ENCODE measurements around the gene COL1A2. TPM values are rescaled to one million over a fixed set of nuclear protein-coding genes. Genes with fewer than 3 reads are reported as not detected.

Gene COL1A2
- total RNA-seq, 1 donor from 2014 or later: 28.0 TPM

DNA sequence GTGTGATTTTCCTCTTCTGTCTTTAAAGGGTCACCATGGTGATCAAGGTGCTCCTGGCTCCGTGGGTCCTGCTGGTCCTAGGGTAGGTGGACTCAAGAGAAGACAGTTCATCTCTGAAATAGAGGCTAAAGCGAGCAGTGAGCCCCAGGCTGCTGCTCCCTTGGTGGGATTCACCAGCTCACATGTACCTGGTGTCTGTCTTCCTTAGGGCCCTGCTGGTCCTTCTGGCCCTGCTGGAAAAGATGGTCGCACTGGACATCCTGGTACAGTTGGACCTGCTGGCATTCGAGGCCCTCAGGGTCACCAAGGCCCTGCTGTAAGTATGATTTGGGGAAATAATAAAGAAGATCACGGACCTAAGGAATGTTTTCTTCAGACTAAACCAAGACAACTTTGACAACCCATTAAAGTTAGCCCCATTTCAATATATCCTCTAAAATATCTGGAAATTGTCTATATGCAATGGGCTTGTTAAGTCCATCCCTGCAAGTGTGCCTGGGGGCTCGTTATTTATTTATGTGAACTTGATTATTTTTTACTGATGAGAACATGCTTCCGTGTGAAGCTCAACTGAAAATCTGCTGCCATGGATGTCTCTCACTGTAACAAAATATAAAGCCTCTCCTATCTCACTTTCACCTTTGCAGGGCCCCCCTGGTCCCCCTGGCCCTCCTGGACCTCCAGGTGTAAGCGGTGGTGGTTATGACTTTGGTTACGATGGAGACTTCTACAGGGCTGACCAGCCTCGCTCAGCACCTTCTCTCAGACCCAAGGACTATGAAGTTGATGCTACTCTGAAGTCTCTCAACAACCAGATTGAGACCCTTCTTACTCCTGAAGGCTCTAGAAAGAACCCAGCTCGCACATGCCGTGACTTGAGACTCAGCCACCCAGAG, 32.5 kb downstream of the COL1A2 start:
- Histone ChIP-seq H3K79me2 (ENCODE audit: low read depth) (no peaks in the 10 kb centered on the region), H3K9ac (no peak overlapping the region), H4K20me1 (ENCODE audit: low read depth) (no peaks in the 10 kb centered on the region), H3K36me3 (no peaks in the 10 kb centered on the region), H2AFZ (replicated peaks) (no peak overlapping the region), H3K4me2 (no peak overlapping the region), H3K9me3 (ENCODE audit: low read depth) (no peaks in the 10 kb centered on the region), H3F3A (ENCODE audit: low read depth) (no peaks in the 10 kb centered on the region), H3K27ac (no peak overlapping the region), H3K27me3 (no peaks in the 10 kb centered on the region), H3K4me3 (no peak overlapping the region), H3K4me1 (no peaks in the 10 kb centered on the region)
- no peaks in the 10 kb centered on the region for H3K4me1 Mint-ChIP-seq
- TF ChIP-seq EZH2 (IDR thresholded peaks at IDR 0.05) (no peak), EZH2phosphoT487 (IDR thresholded peaks at IDR 0.05) (no peak)
- TF ChIP-seq, protein P1, sequence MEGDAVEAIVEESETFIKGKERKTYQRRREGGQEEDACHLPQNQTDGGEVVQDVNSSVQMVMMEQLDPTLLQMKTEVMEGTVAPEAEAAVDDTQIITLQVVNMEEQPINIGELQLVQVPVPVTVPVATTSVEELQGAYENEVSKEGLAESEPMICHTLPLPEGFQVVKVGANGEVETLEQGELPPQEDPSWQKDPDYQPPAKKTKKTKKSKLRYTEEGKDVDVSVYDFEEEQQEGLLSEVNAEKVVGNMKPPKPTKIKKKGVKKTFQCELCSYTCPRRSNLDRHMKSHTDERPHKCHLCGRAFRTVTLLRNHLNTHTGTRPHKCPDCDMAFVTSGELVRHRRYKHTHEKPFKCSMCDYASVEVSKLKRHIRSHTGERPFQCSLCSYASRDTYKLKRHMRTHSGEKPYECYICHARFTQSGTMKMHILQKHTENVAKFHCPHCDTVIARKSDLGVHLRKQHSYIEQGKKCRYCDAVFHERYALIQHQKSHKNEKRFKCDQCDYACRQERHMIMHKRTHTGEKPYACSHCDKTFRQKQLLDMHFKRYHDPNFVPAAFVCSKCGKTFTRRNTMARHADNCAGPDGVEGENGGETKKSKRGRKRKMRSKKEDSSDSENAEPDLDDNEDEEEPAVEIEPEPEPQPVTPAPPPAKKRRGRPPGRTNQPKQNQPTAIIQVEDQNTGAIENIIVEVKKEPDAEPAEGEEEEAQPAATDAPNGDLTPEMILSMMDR (IDR thresholded peaks at IDR 0.05): no peak
- DNase-seq (ENCODE audit: low spot score): no peak
- H3K4me3 Mint-ChIP-seq: no peak overlapping the region
- no peaks in the 10 kb centered on the region for H3K36me3 Mint-ChIP-seq
- no peak overlapping the region for H3K27ac Mint-ChIP-seq
- H3K27me3 Mint-ChIP-seq (ENCODE audit: insufficient read depth, low read depth): no peaks in the 10 kb centered on the region
- no peaks in the 10 kb centered on the region for H3K9me3 Mint-ChIP-seq

DNA sequence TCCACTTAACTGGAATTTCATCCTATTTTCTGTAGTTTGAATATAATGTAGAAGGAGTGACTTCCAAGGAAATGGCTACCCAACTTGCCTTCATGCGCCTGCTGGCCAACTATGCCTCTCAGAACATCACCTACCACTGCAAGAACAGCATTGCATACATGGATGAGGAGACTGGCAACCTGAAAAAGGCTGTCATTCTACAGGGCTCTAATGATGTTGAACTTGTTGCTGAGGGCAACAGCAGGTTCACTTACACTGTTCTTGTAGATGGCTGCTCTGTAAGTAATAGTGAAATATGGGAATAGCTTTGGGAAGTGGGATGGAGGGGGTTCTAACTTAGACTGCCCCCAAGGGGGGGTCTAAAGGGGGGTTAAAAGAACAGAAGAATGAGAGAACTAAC, 34.5 kb downstream of the COL1A2 start:
- H3K27ac ChIP-seq: no peak overlapping the region
- H2AFZ ChIP-seq (replicated peaks): no peak overlapping the region
- H3K9me3 ChIP-seq (ENCODE audit: low read depth): no peaks in the 10 kb centered on the region
- H3K27ac Mint-ChIP-seq: peak overlapping the region; percentile 66
- H3K36me3 Mint-ChIP-seq: no peaks in the 10 kb centered on the region
- no peak overlapping the region for H3K4me3 ChIP-seq
- no peaks in the 10 kb centered on the region for H4K20me1 ChIP-seq (ENCODE audit: low read depth)
- no peaks in the 10 kb centered on the region for H3K36me3 ChIP-seq
- H3K9me3 Mint-ChIP-seq: no peaks in the 10 kb centered on the region
- no peaks in the 10 kb centered on the region for H3K4me1 ChIP-seq
- H3K4me1 Mint-ChIP-seq: no peaks in the 10 kb centered on the region
- H3K4me3 Mint-ChIP-seq: no peak overlapping the region
- H3K79me2 ChIP-seq (ENCODE audit: low read depth): no peaks in the 10 kb centered on the region
- no peaks in the 10 kb centered on the region for H3F3A ChIP-seq (ENCODE audit: low read depth)
- H3K27me3 ChIP-seq: no peaks in the 10 kb centered on the region
- no peak overlapping the region for H3K4me2 ChIP-seq
- TF ChIP-seq, protein P1 (IDR thresholded peaks at IDR 0.05): no peak
- no peak for TF ChIP-seq EZH2phosphoT487 (IDR thresholded peaks at IDR 0.05)
- no peak for TF ChIP-seq EZH2 (IDR thresholded peaks at IDR 0.05)
- H3K27me3 Mint-ChIP-seq (ENCODE audit: insufficient read depth, low read depth): no peaks in the 10 kb centered on the region
- DNase-seq (ENCODE audit: low spot score): no peak
- no peak overlapping the region for H3K9ac ChIP-seq

DNA sequence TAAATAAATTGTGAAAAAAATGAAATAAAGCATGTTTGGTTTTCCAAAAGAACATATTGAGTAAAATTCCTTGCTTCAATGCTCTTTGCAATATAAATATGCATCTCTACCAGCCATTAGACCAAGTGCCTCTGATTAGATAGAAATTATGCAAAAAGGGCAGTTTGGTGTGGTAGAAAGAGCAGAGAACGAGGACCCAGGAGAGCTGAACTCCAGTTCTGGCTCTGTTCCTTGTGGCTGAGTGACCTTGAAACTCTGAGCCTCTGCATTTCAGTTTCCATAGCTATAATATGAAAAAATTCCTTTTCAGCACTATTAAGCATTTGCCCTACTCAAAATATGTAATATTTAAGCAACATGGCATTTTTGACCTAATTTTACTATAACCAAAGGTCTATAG, 36.5 kb downstream of the COL1A2 start:
- Histone ChIP-seq H3K36me3 (no peaks in the 10 kb centered on the region), H4K20me1 (ENCODE audit: low read depth) (no peaks in the 10 kb centered on the region), H3K79me2 (ENCODE audit: low read depth) (no peaks in the 10 kb centered on the region), H3K4me3 (no peak overlapping the region), H3K4me1 (no peaks in the 10 kb centered on the region), H3K27ac (no peak overlapping the region), H2AFZ (replicated peaks) (no peak overlapping the region), H3K9me3 (ENCODE audit: low read depth) (no peaks in the 10 kb centered on the region), H3K4me2 (no peak overlapping the region), H3K27me3 (no peaks in the 10 kb centered on the region), H3K9ac (no peak overlapping the region), H3F3A (ENCODE audit: low read depth) (no peaks in the 10 kb centered on the region)
- Mint-ChIP-seq H3K9me3 (no peaks in the 10 kb centered on the region), H3K4me1 (no peaks in the 10 kb centered on the region), H3K27me3 (ENCODE audit: insufficient read depth, low read depth) (peaks cover 4% of the 10 kb centered on the region), H3K36me3 (no peaks in the 10 kb centered on the region), H3K4me3 (no peak overlapping the region), H3K27ac (no peak overlapping the region)
- no peak for TF ChIP-seq EZH2 (IDR thresholded peaks at IDR 0.05)
- no peak for TF ChIP-seq EZH2phosphoT487 (IDR thresholded peaks at IDR 0.05)
- TF ChIP-seq, protein P1 (IDR thresholded peaks at IDR 0.05): no peak
- no peak for DNase-seq (ENCODE audit: low spot score)
